GM20431 (cell line): Measurements from ENCODE around the gene RERE.
"Not testable (repeated sequence)": the region's sequence is repeated elsewhere in the genome, so short reads cannot be mapped to it uniquely, and the experiment has no call there.

Source experiments
- in situ Hi-C: fragments of 300-500 bp; cut with MseI, MboI; formaldehyde crosslinking; loops from one replicate; pipeline ENCODE4 v1.15.0; 2020; ENCODE audit warnings: low sequenced_read_pairs; ENCODE audit not compliant: unreplicated experiment

RERE gene

GRCh38 chr1:8728464-8728863 is 89.0 kb downstream of the RERE start:
- in situ Hi-C loops: no loop called here

GRCh38 chr1:8727809-8728213 is 89.6 kb downstream of the RERE start:
- in situ Hi-C loops: no loop called here

- in situ Hi-C loops: not testable (repeated sequence)
Observed at GRCh38 chr1:8727316-8727715, 90.1 kb downstream of the RERE start.

GRCh38 chr1:8726801-8727186 is 90.6 kb downstream of the RERE start:
- in situ Hi-C loops: not testable (repeated sequence)

GRCh38 chr1:8723010-8723409 is 94.4 kb downstream of the RERE start:
- in situ Hi-C loops: loop anchor here (25.0 kb wide), 1 partner anchor 311 kb away; no protein-coding TSS in a partner anchor

- in situ Hi-C loops: loop anchor here (25.0 kb wide), 1 partner anchor 310 kb away; no protein-coding TSS in a partner anchor
Observed at GRCh38 chr1:8722366-8722765, 95.1 kb downstream of the RERE start.

- in situ Hi-C loops: loop anchor here (25.0 kb wide), 1 partner anchor 310 kb away; no protein-coding TSS in a partner anchor
Observed at GRCh38 chr1:8721679-8722324, 95.6 kb downstream of the RERE start.

GRCh38 chr1:8720347-8720746 is 97.1 kb downstream of the RERE start:
- in situ Hi-C loops: loop anchor here (25.0 kb wide), 1 partner anchor 308 kb away; no protein-coding TSS in a partner anchor

GRCh38 chr1:8718850-8719361 is 98.5 kb downstream of the RERE start:
- in situ Hi-C loops: loop anchor here (25.0 kb wide), 1 partner anchor 307 kb away; no protein-coding TSS in a partner anchor

- in situ Hi-C loops: loop anchor here (25.0 kb wide), 1 partner anchor 305 kb away; no protein-coding TSS in a partner anchor
Observed at GRCh38 chr1:8717148-8717547, 100.3 kb downstream of the RERE start.

GRCh38 chr1:8716238-8716637 is 101.2 kb downstream of the RERE start:
- in situ Hi-C loops: loop anchor here (25.0 kb wide), 1 partner anchor 304 kb away; no protein-coding TSS in a partner anchor

GRCh38 chr1:8714173-8714572 is 103.3 kb downstream of the RERE start:
- in situ Hi-C loops: loop anchor here (25.0 kb wide), 1 partner anchor 302 kb away; no protein-coding TSS in a partner anchor

GRCh38 chr1:8712413-8713231 is 104.8 kb downstream of the RERE start:
- in situ Hi-C loops: loop anchor here (25.0 kb wide), 1 partner anchor 300 kb away; no protein-coding TSS in a partner anchor

GRCh38 chr1:8711873-8712412 is 105.5 kb downstream of the RERE start:
- in situ Hi-C loops: loop anchor here (25.0 kb wide), 1 partner anchor 300 kb away; no protein-coding TSS in a partner anchor

GRCh38 chr1:8711151-8711550 is 106.3 kb downstream of the RERE start:
- in situ Hi-C loops: loop anchor here (25.0 kb wide), 1 partner anchor 299 kb away; no protein-coding TSS in a partner anchor

- in situ Hi-C loops: loop anchor here (25.0 kb wide), 1 partner anchor 296 kb away; no protein-coding TSS in a partner anchor
Observed at GRCh38 chr1:8708259-8708658, 109.2 kb downstream of the RERE start.

GRCh38 chr1:8706995-8707396 is 110.4 kb downstream of the RERE start:
- in situ Hi-C loops: loop anchor here (25.0 kb wide), 1 partner anchor 295 kb away; no protein-coding TSS in a partner anchor

- in situ Hi-C loops: loop anchor here (25.0 kb wide), 1 partner anchor 294 kb away; no protein-coding TSS in a partner anchor
Observed at GRCh38 chr1:8706291-8706690, 111.1 kb downstream of the RERE start.

GRCh38 chr1:8704866-8705506 is 112.5 kb downstream of the RERE start:
- in situ Hi-C loops: loop anchor here (25.0 kb wide), 1 partner anchor 293 kb away; no protein-coding TSS in a partner anchor
